Stimulated activated CD4-positive, alpha-beta T cell treated with anti-CD3 and anti-CD28 coated beads, Interleukin-12 subunit alpha, Interleukin-12 subunit beta, amount 100 ng/mL, for 24 hours (primary cell): ENCODE measurements around the gene CERS6.
A peak's percentile ranks its signal among the peaks of the same experiment; 100 is the strongest.
"Not testable (repeated sequence)": the region's sequence is repeated elsewhere in the genome, so short reads cannot be mapped to it uniquely, and the experiment has no call there.

Experiments
- DNase-seq, 2 experiments: peaks; one replicate each; pipeline ENCODE4 v3.0.0-alpha.2; 2020; ENCODE audit warnings: low read depth in 2 of 2

CERS6 gene, protein sequence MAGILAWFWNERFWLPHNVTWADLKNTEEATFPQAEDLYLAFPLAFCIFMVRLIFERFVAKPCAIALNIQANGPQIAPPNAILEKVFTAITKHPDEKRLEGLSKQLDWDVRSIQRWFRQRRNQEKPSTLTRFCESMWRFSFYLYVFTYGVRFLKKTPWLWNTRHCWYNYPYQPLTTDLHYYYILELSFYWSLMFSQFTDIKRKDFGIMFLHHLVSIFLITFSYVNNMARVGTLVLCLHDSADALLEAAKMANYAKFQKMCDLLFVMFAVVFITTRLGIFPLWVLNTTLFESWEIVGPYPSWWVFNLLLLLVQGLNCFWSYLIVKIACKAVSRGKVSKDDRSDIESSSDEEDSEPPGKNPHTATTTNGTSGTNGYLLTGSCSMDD

DNA sequence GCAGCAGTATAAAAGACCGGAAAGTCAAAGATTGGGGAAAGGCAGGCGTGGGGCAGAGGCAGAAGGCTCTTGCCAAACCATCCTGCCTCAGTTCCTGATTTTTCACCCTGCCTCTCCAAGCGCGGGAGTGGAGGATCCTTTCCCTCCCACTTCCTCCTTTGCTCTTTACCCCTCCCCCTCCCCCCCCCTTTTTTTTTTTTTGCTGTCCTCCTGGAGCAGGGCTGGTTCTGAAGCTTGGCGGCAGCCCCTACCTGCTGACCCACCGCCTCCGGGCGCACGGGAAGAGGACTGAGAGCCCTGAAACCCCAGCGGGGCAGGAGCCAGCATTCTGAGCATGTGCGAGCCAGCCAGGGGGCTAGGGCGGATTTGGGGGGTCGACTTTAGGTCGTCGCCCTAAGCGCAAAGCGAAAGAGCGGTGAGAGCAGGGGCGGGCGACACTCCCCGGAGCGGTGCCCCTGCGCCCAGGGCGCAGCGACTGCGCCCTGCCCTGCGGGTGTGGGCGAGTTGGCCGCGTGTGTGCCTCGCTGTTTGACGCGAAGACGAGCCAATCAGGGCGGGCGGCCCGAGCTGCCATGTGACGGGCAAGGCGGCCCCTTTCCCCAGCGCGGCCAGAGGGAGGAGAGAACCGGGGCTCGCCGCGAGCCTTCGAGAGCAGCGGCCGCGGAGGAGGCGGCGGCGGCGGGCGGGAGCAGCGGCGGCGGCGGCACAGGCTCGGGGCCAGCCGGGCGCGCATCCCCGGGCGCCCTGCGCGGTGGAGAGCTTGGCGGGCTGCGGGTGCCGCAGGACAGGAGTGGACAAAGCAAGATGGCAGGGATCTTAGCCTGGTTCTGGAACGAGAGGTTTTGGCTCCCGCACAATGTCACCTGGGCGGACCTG, at the start of gene CERS6:
TSS of gene CERS6 (plus strand) at position 628 of the 876 bp plus-strand sequence. CDS start at position 805, 177 bp downstream.
- DNase-seq: peak; percentile 70 to 84

DNA sequence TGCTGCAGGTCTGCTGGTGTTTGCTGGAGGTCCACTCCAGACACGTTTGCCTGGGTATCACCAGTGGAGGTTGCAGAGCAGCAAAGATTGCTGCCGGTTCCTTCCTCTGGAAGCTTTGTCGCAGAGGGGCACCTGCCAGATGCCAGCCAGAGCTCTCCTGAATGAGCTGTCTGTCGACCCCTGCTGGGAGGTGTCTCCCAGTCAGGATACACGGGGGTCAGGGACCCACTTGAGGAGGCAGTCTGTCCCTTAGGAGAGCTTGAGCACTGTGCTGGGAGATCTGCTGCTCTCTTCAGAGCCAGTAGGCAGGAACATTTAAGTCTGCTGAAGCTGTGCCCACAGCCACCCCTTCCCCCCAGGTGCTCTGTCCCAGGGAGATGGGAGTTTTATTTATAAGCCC, 43.8 kb upstream of the CERS6 start:
- not testable (repeated sequence) for DNase-seq

DNA sequence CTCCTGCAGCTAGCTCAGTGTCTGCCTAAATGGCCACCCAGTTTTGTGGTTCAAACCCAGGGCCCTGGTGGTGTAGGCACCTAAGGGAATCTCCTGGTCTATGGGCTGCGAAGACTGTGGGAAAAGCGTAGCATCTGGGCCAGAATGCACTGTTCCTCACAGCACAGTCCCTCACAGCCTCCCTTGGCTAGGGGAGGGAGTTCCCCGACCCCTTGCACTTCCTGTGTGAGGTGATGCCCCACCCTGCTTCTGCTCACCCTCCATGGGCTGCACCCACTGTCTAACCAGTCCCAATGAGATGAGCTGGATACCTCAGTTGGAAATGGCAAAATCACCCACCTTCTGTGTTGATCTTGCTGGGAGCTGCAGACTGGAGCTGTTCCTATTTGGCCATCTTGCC, 43.0 kb upstream of the CERS6 start:
- DNase-seq: not testable (repeated sequence)

DNA sequence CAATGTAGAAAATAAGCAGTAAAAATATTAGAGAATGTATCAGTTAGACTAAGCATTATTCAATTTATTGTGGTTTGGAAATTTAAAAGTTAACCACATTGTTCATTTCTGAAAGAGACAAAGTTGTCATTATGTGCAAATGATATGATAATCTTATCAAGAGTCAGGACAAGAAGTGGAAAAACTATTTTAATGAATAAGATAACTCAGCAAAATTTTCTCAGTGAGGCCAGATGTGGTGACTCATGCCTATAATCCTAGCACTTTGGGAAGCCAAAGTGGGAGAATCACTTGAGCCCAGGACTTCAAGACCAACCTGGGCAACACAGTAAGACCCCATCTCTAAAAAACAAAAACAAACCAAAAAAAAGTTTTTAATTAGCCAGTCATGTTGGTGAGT, 39.5 kb upstream of the CERS6 start:
- DNase-seq: no peak

DNA sequence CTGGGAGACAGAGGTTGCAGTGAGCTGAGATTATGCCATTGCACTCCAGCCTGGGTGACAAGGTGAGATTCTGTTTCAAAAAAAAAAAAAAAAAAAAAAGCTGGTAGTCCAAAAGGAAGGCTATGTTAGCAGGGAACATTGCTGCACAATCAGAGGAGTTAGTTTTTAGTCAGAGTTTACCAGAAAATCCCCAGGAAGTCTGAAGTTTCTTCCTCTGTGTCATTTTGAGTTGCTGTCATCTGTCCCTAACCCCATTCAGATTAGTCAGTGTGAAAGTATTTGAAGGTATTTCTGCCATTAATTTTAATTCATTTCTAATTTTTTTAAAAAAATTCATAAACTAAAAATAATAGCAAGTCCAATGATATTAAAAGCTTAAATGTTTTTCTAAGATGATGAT, 33.5 kb upstream of the CERS6 start:
- no peak for DNase-seq

DNA sequence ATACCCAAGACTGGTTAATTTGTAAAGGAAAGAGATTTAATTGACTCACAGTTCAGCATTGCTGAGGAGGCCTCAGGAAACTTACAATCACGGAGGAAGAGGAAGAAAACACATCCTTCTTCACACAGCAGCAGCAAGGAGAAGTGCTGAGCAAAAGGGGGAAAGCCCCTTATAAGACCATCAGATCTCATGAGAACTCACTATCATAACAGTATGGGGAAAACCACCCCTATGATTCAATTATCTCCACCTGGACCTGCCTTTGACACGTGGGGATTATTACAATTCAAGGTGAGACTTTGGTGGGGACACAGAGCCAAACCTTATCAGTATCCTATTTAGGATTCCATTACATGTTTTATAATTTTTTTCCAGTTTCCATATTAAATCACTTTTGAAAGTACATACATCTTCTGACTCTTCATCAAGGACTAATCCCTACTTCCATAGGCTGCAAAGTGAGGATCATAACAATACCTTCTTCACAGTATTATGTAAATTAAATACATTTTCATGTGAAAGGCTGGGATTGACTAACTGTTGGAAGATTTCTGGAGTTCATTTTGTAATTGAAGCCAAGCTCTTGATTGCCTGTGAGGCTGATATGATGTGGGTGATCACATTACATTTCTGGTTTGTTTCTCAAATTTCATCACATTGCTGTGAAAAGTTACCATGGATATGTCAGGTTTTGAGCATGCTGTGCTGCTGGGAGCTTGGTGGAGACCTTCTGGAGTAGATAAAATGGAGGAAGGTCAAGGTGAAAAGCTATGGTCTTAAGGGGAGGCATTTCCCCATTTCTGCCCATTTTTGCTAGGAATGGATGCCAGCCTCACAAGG, 31.7 kb upstream of the CERS6 start:
- no peak for DNase-seq

DNA sequence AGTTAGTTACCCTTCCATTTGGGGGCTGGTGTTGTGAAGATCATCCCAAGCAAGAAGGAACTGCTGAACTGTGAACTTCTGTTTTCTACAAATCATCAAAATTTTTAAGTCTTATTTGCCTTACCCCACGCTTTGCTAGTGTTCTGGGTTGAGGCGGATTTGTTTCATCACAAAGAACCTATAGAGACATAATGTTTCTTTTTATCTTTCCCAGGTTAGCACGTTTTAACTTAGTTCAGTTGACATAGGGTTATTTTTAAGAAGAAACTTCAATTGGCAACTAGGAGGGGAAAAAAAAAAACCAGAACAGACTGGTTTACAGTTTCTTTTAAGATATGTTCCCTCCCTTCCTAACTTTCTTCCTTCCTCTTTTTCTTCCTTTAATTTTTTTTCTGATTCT, 31.1 kb upstream of the CERS6 start:
- no peak for DNase-seq

DNA sequence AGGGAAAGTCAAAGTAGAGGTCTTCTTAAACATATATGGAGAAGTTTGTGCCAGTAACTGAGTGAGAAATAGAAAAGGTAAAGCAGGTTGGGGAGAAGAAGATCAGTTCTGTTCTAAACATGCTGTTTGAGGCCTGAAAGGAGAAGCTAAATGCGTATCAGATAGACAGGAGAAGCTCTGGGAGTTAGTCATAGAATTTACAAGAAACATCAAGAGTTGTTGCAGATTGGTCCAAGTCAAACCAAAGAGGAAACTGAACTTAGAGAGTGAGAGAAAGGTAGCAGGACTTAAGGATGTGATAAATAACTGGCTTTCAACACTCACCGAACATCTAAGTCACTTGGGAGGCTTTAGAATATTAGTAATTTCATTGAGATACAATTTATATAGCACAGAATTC, 29.2 kb upstream of the CERS6 start:
- DNase-seq: no peak

DNA sequence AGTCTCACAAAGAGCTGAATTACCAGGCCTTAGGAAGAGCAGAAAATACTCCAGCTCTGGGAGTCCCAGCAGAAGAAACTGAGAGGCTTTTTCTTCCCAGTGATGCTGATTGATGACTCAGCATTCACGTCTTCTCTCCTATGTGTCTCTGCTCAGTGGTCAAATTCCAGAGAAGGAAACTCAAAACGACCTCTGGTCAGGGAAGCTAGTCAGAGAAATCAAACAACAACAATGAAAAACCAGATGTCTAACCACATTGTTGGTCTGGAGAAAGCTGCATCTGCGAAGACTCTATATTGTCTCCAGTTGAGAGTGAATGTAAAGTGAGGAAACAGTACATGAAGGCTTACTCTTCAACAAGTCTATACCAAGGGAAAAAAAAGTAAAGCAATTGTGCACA, 28.6 kb upstream of the CERS6 start:
- DNase-seq: no peak

DNA sequence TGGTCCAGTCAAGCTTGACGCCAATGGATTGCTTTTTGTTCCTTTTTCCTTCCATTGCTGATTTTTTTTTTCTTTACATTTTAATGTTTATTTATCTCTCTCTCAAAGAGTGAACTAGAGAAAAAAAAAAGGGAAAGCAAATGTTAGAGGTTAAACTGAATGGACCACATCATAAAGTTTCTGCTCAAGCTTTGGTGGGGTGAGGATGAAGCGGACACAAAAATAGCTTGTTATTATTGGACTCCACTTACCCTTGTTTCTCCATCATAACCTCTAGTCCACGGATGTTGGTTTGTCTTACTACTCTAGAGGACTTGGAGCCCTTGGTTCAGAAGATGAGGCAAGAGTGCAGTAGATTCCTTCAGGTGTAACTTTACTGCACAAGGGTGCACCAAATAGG, 27.6 kb upstream of the CERS6 start:
- no peak for DNase-seq

DNA sequence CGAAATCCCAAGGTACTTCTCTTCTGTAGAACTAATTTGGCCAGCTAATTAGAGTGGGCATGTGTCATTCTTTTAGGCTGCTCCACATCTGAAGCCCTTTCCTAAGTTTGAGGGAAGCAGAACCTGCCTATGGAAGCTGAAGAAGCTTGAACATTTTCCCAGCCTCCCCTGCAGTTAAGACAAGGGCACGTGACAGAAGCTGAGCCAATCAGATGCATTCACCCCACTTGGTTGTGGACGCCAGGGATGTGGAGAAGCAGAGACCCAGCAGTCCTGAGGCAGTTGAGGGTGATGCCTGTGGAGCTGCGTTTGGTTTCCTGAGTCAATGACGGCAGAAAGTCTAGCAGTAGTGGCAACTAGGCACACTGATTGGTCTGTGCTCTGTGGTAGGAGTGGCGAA, 26.1 kb upstream of the CERS6 start:
- no peak for DNase-seq

DNA sequence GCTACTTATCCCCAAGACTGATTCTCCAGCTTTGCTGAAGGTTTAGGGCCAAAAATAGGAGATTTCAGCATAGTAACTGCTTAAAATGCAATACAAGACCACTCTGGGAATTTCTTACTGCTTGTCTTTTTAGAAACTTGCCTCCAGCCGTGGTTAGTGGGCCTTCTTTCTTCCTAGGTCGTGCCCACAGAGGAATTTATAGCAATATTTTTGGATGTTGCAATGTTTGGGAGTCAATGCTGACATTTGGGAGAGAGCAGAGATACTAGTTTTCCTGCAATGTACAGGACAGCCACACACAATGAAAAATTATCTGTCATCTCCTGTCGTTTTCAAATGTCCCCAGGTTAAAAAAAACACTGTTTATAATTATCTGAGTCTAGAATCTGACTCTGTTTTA, 25.6 kb upstream of the CERS6 start:
- no peak for DNase-seq

DNA sequence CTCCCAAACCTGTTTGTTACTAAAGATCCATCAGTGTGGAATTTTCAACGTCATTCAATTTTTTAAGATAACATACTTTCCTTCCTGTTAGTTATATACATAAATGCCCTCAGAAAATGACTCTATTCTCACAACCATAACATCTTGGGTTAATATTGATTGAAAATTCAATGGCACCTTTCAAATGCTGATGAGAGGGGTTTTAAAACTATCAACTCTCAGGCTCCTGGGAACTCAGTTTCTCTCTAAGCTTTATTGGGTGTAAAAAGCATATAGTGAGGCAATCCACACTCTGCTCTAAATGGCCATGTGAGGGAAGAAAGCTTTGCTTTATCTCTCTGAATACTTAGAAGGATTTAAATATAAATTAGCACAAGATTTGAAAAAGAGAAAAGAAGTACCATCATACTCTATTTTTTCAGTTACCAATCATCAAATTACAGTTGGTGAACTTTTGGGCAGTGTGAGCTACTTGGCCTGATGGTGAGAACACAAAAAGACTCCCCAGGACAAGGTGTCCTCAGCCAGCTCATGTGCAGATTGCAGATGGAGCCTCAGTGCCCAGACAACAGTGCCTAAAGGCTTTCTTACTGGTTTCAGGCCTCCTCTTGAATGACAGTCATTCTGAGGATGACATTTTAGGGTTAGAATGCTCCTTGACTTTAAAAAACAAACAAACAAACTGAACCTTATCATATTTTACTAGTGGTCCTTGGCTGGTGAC, 24.6 kb upstream of the CERS6 start:
- no peak for DNase-seq

DNA sequence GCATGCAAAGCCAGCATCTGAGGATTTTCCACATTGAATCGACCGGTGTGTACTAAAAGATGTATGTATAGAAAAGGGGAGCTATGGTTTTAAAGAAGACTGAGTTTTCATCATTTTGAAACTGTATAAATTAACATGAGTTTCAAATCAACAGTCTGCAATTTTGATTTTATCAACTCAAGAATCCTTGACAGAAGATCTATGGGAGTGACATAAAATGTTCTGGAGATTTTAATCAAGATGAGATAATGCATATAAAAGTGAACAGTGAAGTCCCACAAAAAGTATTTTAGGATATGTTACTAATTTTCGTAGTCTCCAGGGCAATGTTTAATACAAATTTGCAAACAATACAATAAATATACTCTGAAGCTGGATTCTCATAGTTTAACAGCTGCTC, 24.0 kb upstream of the CERS6 start:
- no peak for DNase-seq

DNA sequence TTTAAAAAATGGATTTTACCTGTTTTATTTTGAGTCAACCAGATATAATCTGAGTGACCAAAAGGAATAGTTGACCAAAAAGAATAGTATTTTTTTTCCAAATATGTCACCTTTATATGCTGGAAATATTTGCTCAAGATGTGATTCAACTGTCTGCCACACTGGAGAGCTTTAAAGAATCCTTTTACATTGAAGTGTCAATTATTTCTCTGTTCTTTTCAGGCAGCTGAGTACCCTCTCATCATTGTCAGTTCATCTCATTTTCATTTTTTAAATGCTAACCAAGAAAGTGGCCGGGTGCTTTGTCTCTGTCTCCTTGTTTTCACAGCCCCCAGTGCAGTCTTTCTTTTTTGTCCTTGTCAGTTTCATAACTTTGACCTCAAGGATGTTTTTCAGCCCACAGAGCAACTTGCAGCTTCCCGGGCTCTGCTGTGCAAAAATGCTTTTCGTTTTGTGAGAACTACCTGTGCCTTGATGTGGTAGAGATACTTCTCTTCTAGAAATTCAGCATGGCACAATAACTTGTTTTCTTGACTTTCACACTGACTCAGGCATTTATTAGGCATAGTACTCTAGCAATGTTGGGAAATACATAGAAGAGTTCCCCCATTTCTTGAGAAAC, 23.4 kb upstream of the CERS6 start:
- DNase-seq: no peak

DNA sequence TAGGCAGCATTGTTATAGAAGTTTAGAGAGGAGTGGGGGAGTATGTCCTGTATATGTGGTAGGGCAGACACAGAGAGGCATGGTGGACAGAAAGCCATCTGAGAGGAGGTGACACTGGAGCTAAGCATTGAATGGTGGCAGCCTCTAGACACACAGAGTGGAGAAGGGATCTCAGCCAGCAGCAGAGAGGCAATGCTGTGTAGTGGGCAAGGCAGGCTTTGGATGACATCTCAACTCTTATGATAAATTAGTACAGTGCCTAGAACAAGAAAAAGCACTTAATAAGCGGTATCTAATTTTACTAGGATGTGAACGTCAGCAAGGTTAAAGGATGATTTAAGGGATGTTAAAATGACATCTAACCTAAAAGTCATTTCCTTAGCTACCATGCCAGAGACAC, 22.5 kb upstream of the CERS6 start:
- no peak for DNase-seq

DNA sequence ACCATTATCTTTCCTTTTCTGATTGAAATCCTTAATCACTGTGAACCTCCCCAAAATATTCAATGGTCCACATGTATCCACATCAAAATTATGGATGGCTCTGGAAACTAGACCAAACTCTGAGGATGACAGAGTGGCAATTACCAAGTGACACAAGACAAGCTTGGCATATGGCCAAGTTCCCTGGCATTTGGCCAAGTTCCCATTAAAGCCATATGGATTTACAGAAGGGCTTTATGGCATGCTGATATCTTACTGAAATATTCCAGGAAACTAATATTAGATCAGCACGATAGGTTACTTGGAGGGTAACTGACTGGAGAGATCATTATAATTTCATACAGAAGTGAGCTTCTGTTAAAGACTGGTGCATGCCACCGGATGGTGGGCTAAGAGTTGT, 21.9 kb upstream of the CERS6 start:
- no peak for DNase-seq

DNA sequence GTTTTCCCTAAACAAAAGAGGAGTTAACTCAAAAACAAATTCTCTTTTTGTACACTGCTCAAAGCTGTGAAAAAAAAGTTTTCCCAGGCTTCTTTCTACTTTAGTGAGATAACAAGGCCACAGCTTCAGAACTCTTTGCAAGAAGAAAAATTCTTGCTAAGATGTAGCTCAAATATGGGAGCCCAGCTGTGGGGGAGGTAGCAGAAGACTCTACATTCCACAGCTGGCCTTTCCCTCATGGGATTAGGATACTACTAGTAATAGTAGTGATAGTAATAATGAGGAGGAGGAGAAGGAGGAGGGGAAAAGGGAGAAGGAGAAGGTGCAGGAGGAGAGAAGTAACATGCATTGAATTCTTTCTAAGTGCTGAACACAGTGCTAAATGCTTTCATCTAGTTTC, 19.2 kb upstream of the CERS6 start:
- DNase-seq: no peak

DNA sequence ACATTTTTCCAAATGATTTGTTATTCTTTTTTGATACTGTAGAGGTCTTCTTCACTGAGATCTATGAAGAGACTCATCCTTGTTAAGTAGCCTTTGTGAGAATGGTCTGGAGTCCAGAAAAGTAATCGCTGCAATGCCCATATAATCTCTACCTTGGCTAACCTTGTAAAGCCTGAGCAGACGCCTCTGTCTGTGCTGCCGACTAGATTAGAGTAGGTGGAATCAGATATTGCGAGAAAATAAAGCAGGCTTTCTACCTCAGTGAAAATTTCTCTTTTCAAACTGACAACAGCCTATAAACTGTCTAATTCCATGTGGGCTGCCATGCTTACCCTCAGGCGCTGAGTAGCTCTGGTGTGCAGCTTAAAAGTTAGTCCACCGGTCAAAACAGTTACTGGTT, 17.5 kb upstream of the CERS6 start:
- no peak for DNase-seq

DNA sequence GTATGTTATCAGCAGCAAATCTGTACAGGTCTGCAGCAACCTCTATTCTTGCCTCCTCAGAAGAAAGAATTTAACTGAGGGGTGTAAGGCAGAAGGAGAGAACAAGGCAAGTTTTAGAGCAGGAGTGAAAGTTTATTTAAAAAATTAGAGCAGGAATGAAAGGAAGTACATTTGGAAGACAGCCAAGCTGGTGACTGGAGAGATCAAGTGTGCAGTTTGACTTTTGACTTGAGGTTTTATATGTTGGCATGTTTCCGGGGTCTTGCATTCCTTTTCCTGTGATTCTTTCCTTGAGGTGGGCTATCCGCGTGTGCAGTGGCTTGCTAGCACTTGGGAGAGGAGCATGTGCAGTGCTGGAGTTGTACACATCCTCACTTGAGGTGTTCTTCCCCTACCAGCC, 16.5 kb upstream of the CERS6 start:
- no peak for DNase-seq
